Dedifferentiated amniotic fluid mesenchymal stem cell (primary cell): Measurements from ENCODE around the gene FBXL17.

Source experiments
- DNase-seq: peaks from one replicate; pipeline ENCODE4 v3.0.0-alpha.2; 2016; ENCODE audit errors: extremely low spot score

The FBXL17 gene

GRCh38 chr5:107916731-107917725, 464.9 kb downstream of the FBXL17 start:
- no peak for DNase-seq

- DNase-seq = no peak
Measured at GRCh38 chr5:107915176-107915812, 466.6 kb downstream of the FBXL17 start.

- DNase-seq = no peak
Measured at GRCh38 chr5:107913494-107913893, 468.4 kb downstream of the FBXL17 start.

- no peak for DNase-seq
Measured at GRCh38 chr5:107900721-107901120, 481.2 kb downstream of the FBXL17 start.

- no peak for DNase-seq
Measured at GRCh38 chr5:107894361-107894760, 487.5 kb downstream of the FBXL17 start.

GRCh38 chr5:107893642-107894041, 488.3 kb downstream of the FBXL17 start:
- no peak for DNase-seq

- DNase-seq = no peak
Measured at GRCh38 chr5:107889387-107889786, 492.5 kb downstream of the FBXL17 start.

- DNase-seq = no peak
Measured at GRCh38 chr5:107888541-107888940, 493.4 kb downstream of the FBXL17 start.

GRCh38 chr5:107887166-107887943, 494.5 kb downstream of the FBXL17 start:
- DNase-seq = no peak

GRCh38 chr5:107885601-107886000, 496.3 kb downstream of the FBXL17 start:
- DNase-seq = no peak

- DNase-seq = no peak
Measured at GRCh38 chr5:107884871-107885270, 497.0 kb downstream of the FBXL17 start.

- DNase-seq = no peak
Measured at GRCh38 chr5:107878661-107879060, 503.2 kb downstream of the FBXL17 start.

- DNase-seq = no peak
Measured at GRCh38 chr5:107876906-107877305, 505.0 kb downstream of the FBXL17 start.

GRCh38 chr5:107876261-107876660, 505.6 kb downstream of the FBXL17 start:
- no peak for DNase-seq

GRCh38 chr5:107875833-107876232, 506.1 kb downstream of the FBXL17 start:
- no peak for DNase-seq

- no peak for DNase-seq
Measured at GRCh38 chr5:107874795-107875194, 507.1 kb downstream of the FBXL17 start.

- DNase-seq = no peak
Measured at GRCh38 chr5:107873877-107874276, 508.0 kb downstream of the FBXL17 start.

- no peak for DNase-seq
Measured at GRCh38 chr5:107871023-107871422, 510.9 kb downstream of the FBXL17 start.

- DNase-seq = peak; percentile 63
Measured at GRCh38 chr5:107869438-107870115, 512.3 kb downstream of the FBXL17 start.

- DNase-seq = no peak
Measured at GRCh38 chr5:107868650-107869409, 513.1 kb downstream of the FBXL17 start.

GRCh38 chr5:107867266-107867665, 514.6 kb downstream of the FBXL17 start:
- DNase-seq = no peak
